HEK293T (cell line): Measurements from ENCODE around the gene CAMK2D.

Experiments
- PKNOX1 ChIP-seq: fragments of 450-650 bp; IDR thresholded peaks from 2 replicates; pipeline ENCODE4 v1.6.1; 2016
- SUZ12 ChIP-seq: fragments of 450-650 bp; IDR thresholded peaks from 2 replicates; pipeline ENCODE4 v1.6.1; 2016; ENCODE audit warnings: mild to moderate bottlenecking

DNA sequence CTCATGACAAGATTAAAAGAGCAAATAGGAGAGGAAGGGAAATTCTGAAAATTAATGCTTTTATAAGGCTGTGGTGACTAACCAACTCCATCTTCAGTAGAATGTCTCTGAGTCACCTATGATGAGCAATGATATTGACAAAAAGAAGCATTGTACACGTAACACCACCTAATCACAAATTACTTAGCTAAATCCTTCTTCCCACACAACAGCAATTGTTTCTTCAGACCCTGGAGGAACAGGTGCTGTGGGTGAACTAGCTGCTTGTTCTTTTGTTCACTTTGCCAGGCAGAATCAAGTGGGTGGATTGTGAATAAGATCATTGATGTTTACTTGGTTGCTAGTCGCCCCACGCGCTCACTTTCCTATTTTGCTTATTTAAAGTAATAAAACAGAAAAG lies 315.5 kb downstream of the CAMK2D start:
- TF ChIP-seq PKNOX1 (no peak), SUZ12 (no peak)
